ENCODE results near the gene PTH2. TPM values are rescaled to one million over a fixed set of nuclear protein-coding genes. Genes with fewer than 3 reads are reported as not detected.
"Not testable (repeated sequence)": the region's sequence is repeated elsewhere in the genome, so short reads cannot be mapped to it uniquely, and the experiment has no call there.

Gene PTH2
- total RNA-seq, 4 donors from 2014 or later: not detected

DNA sequence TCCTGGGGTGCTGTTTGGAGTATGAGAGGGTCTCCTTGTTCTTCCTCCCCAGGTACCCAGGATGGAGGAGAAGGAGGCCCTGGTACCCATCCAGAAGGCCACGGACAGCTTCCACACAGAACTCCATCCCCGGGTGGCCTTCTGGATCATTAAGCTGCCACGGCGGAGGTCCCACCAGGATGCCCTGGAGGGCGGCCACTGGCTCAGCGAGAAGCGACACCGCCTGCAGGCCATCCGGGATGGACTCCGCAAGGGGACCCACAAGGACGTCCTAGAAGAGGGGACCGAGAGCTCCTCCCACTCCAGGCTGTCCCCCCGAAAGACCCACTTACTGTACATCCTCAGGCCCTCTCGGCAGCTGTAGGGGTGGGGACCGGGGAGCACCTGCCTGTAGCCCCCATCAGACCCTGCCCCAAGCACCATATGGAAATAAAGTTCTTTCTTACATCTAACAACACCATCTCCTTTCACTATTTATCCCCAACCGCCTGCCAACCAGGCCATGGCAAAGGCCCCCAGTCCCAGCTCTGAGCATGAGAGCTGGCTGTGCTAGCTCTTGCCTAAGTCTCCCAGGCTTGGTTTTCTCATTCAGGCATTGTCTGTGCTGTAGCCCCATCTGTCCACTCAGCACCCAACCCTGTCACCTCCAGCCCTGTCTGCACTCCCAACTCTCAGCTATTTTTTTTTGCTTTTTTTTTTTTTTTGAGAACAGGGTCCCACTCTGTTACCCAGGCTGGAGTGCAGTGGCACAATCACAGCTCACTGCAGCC is 48.4 kb downstream of the PTH2 start:
- Histone ChIP-seq H3K9me3 (no peaks in the 10 kb centered on the region), H3K4me1 (no peaks in the 10 kb centered on the region), H3K27me3 (no peaks in the 10 kb centered on the region), H3K4me3 (no peak overlapping the region), H3K27ac (no peak overlapping the region), H3K36me3 (no peaks in the 10 kb centered on the region)
- no peak for DNase-seq
- TF ChIP-seq POLR2A (IDR thresholded peaks at IDR 0.05): no peak
- TF ChIP-seq, protein P1, sequence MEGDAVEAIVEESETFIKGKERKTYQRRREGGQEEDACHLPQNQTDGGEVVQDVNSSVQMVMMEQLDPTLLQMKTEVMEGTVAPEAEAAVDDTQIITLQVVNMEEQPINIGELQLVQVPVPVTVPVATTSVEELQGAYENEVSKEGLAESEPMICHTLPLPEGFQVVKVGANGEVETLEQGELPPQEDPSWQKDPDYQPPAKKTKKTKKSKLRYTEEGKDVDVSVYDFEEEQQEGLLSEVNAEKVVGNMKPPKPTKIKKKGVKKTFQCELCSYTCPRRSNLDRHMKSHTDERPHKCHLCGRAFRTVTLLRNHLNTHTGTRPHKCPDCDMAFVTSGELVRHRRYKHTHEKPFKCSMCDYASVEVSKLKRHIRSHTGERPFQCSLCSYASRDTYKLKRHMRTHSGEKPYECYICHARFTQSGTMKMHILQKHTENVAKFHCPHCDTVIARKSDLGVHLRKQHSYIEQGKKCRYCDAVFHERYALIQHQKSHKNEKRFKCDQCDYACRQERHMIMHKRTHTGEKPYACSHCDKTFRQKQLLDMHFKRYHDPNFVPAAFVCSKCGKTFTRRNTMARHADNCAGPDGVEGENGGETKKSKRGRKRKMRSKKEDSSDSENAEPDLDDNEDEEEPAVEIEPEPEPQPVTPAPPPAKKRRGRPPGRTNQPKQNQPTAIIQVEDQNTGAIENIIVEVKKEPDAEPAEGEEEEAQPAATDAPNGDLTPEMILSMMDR (IDR thresholded peaks at IDR 0.05): no peak
- intact Hi-C loops (cut with DNase I; ENCODE audit: low total_unique reads): no loop called here

DNA sequence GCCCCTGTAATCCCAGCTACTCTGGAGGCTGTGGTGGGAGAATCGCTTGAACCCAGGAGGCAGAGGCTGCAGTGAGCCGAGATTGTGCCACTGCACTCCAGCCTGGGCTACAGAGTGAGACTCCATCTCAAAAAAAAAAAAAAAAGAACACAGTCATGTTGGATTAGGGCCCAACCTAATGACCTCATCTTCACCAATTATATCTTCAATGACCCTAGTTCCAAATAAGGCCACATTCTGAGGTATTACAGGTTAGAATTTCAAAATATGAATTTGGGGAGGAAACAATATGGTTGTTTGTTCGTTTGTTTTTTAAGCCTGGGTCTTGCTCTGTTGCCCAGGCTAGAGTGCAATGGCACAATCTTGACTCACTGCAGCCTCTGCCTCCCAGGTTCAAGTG is 50.1 kb downstream of the PTH2 start:
- intact Hi-C loops (cut with DNase I; ENCODE audit: low total_unique reads); H3K4me3 ChIP-seq; H3K27me3 ChIP-seq; H3K27ac ChIP-seq; DNase-seq; H3K4me1 ChIP-seq; H3K36me3 ChIP-seq: not testable (repeated sequence)
- peaks cover 0 to 12% of the 10 kb centered on the region in 2 donors for H3K9me3 ChIP-seq

Other genes starting within 250 kb of the PTH2 start
- 1 to 10 TPM in 1 of 4 donors, under 1 TPM in 2, not detected in 1; 0.55 to 7.5 (median 0.88) TPM for gene SLC6A16, start 98.2 kb downstream of the PTH2 start, total RNA-seq
- 10 to 100 TPM in 1 of 4 donors, 1 to 10 TPM in 3; 4.4 to 11.0 (median 7.8) TPM for gene CD37, start 88.0 kb downstream of the PTH2 start, total RNA-seq
- gene TEAD2, start 61.0 kb downstream of the PTH2 start, total RNA-seq: 10 to 100 TPM; 21.8 to 83.2 (median 48.5) TPM
- gene DKKL1, start 59.6 kb downstream of the PTH2 start, total RNA-seq: 1 to 10 TPM in 1 of 4 donors, not detected in 3; 1.3 TPM
- under 1 TPM in 1 of 4 donors, not detected in 3; 0.55 TPM for gene KASH5, start 35.2 kb downstream of the PTH2 start, total RNA-seq
- not detected for gene GFY, start 1.9 kb upstream of the PTH2 start, total RNA-seq
- gene SLC17A7, start 18.1 kb upstream of the PTH2 start, total RNA-seq: 1 to 10 TPM in 3 of 4 donors, not detected in 1; 1.3 to 5.6 (median 1.9) TPM
- 10 to 100 TPM; 31.2 to 70.2 (median 46.5) TPM for gene PIH1D1, start 28.4 kb upstream of the PTH2 start, total RNA-seq
- 10 to 100 TPM; 13.5 to 40.8 (median 34.5) TPM for gene ALDH16A1, start 29.8 kb upstream of the PTH2 start, total RNA-seq
- gene FLT3LG, start 50.8 kb upstream of the PTH2 start, total RNA-seq: 10 to 100 TPM in 1 of 4 donors, 1 to 10 TPM in 2, not detected in 1; 3.7 to 19.4 (median 4.1) TPM
- 1,000 to 10,000 TPM; 1,462 to 5,863 (median 3,544) TPM for gene RPL13A, start 64.2 kb upstream of the PTH2 start, total RNA-seq
- over 10,000 TPM in 1 of 4 donors, 1,000 to 10,000 TPM in 3; 2,160 to 10,624 (median 5,235) TPM for gene RPS11, start 73.0 kb upstream of the PTH2 start, total RNA-seq
- 100 to 1,000 TPM; 151 to 226 (median 201) TPM for gene FCGRT, start 89.2 kb upstream of the PTH2 start, total RNA-seq
- gene RCN3, start 104.6 kb upstream of the PTH2 start, total RNA-seq: 10 to 100 TPM; 14.3 to 71.1 (median 41.4) TPM
- gene NOSIP, start 157.1 kb upstream of the PTH2 start, total RNA-seq: 100 to 1,000 TPM in 1 of 4 donors, 10 to 100 TPM in 3; 29.0 to 347 (median 65.4) TPM
- gene PRRG2, start 157.9 kb upstream of the PTH2 start, total RNA-seq: 1 to 10 TPM in 1 of 4 donors, under 1 TPM in 1, not detected in 2; 0.95 to 1.4 TPM
- gene PRR12, start 167.7 kb upstream of the PTH2 start, total RNA-seq: 10 to 100 TPM in 2 of 4 donors, 1 to 10 TPM in 2; 2.6 to 63.1 (median 8.6) TPM
- 100 to 1,000 TPM in 1 of 4 donors, 10 to 100 TPM in 3; 17.1 to 106 (median 47.7) TPM for gene RRAS, start 216.7 kb upstream of the PTH2 start, total RNA-seq
- gene SCAF1, start 218.8 kb upstream of the PTH2 start, total RNA-seq: 10 to 100 TPM in 3 of 4 donors, 1 to 10 TPM in 1; 8.8 to 76.9 (median 11.4) TPM
- 100 to 1,000 TPM in 1 of 4 donors, 10 to 100 TPM in 2, 1 to 10 TPM in 1; 8.2 to 106 (median 63.9) TPM for gene IRF3, start 242.4 kb upstream of the PTH2 start, total RNA-seq
- gene BCL2L12, start 242.5 kb upstream of the PTH2 start, total RNA-seq: 10 to 100 TPM in 1 of 4 donors, 1 to 10 TPM in 3; 3.1 to 23.8 (median 3.5) TPM

Measured in uterus (tissue), 4 donors.